ENCODE data around the gene TMC1.

TMC1 gene

DNA sequence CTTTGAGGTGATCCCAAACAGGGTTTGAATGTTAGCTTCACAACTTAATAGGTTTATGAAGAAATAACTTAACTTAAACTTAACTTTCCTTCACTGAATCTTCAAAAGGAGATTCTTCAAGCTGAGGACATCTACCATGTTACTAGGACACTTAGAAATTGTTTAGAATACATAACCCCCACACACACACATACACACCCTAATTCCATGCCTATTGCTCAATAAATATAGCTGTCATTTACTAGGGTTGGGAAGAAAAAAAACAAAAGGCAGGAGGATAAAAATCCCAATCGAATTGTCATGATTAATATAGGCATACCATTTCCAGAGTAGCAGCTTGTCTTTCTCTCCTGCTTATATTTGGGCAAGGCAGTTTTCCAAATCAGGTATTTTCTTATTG is 363.1 kb downstream of the TMC1 start:
- DNase-seq, result no peak
